Duodenal mucosa (tissue), 2 donors: ENCODE results near the gene VPS18.

Experiments
- H3K27ac ChIP-seq: one replicate; pipeline ENCODE4 v1.7.0; 2013; ENCODE audit warnings: low read depth, low read length
- H3K27me3 ChIP-seq, 2 donors: one replicate each; pipeline ENCODE4 v1.7.0; 2013; ENCODE audit warnings: low read length in 2 of 2, control low read depth in 1 of 2; ENCODE audit not compliant: insufficient read depth in 2 of 2, control insufficient read depth in 1 of 2
- H3K36me3 ChIP-seq, 2 donors: one replicate each; pipeline ENCODE4 v1.7.0; 2013; ENCODE audit warnings: low read length in 2 of 2, control low read depth in 1 of 2; ENCODE audit not compliant: insufficient read depth in 2 of 2, control insufficient read depth in 1 of 2
- H3K4me1 ChIP-seq, 2 donors: one replicate each; pipeline ENCODE4 v1.7.0; 2013; ENCODE audit warnings: low read length in 2 of 2, control low read depth in 1 of 2; ENCODE audit not compliant: insufficient read depth in 2 of 2, control insufficient read depth in 1 of 2
- H3K4me3 ChIP-seq, 2 donors: one replicate each; pipeline ENCODE4 v1.7.0; 2013; ENCODE audit warnings: low read length in 2 of 2, low read depth in 1 of 2
- H3K9ac ChIP-seq, 2 donors: one replicate each; pipeline ENCODE4 v1.7.0; 2013; ENCODE audit warnings: low read length in 2 of 2, low read depth in 1 of 2
- H3K9me3 ChIP-seq, 2 donors: one replicate each; pipeline ENCODE4 v1.7.0; 2013; ENCODE audit warnings: low read length in 2 of 2, control low read depth in 1 of 2; ENCODE audit not compliant: control insufficient read depth in 1 of 2

The VPS18 gene

DNA sequence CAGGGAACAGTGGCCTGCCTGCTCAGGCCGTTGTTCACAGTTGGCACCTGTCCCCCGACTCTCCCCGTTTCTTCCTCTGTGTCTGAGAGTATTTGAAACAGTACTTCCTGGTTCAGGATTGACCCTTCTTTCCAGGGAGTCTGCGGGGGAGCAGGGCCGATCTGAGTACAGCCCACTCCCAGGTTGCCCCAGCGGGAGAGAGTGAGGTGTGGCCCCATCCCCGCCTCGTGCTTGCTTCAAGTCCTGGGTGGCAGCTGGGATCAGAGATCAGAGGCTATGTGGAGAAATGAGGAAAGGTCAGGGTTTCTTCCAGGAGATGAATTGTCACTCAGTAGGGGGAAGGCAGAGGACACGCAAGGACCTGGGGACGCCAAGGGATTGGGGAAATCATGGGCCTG lies 28.4 kb downstream of the VPS18 start:
- H3K9ac ChIP-seq, result peak overlapping the region in 1 of 2 donors; percentile 2
- no peak overlapping the region for H3K27ac ChIP-seq
- peaks cover 38 to 40% of the 10 kb centered on the region in 2 donors for H3K4me1 ChIP-seq
- H3K27me3 ChIP-seq, result peaks cover 12 to 16% of the 10 kb centered on the region in 2 donors
- H3K36me3 ChIP-seq, result no peaks in the 10 kb centered on the region
- H3K4me3 ChIP-seq, result no peak overlapping the region
- no peaks in the 10 kb centered on the region for H3K9me3 ChIP-seq

GRCh38 chr15:40923551-40923950 lies 29.3 kb downstream of the VPS18 start:
- Histone ChIP-seq H3K9ac (no peak overlapping the region), H3K4me1 (peaks cover 42 to 43% of the 10 kb centered on the region in 2 donors), H3K9me3 (no peaks in the 10 kb centered on the region), H3K4me3 (no peak overlapping the region), H3K27me3 (peaks cover 13 to 16% of the 10 kb centered on the region in 2 donors), H3K36me3 (no peaks in the 10 kb centered on the region), H3K27ac (no peak overlapping the region)

GRCh38 chr15:40925495-40925862 lies 31.2 kb downstream of the VPS18 start:
- peak overlapping the region; percentile 54 to 60 for H3K4me3 ChIP-seq
- no peaks in the 10 kb centered on the region for H3K36me3 ChIP-seq
- H3K27me3 ChIP-seq, result peaks cover 17 to 24% of the 10 kb centered on the region in 2 donors
- H3K4me1 ChIP-seq, result peaks cover 54 to 61% of the 10 kb centered on the region in 2 donors
- no peak overlapping the region for H3K9ac ChIP-seq
- no peaks in the 10 kb centered on the region for H3K9me3 ChIP-seq
- H3K27ac ChIP-seq, result no peak overlapping the region

DNA sequence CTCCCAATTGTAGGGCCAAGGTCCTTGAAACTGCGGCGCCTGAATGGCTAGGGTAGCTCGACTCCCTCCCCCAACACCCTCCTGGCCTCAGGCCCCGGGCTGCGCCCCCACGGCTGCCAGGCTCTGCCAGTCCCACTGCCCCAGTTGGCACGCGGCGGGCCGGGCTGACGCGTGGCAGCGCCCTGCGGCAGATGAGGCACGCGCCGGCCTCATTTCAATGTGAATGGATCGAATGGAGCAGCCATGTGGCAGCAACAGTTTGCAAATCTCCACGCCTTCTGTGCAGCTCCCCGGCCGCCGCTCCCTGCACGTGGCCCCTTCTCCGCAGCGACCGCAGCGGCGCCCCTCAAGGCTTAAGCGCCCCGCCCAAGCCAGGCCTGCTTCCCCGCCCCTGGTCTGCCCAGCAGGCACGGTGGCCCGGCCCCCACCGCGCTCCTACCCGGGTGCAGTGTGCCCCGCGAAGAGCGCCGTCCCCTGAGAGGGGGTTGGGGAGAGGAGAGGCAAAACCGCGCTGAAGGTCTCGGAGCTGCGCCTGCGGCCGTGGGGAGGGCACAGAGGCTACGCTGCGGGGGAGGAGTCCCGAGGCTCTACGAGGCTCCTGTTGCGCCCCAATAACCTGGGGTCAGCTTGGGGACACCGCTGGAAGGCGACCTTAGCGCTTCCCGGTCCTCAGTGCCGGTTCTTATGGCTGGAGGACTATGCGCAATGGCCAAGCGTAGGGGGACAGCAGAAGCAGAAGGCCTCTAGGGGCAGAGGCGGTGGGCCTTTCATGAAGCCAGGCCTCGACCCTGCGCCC lies 31.8 kb downstream of the VPS18 start:
- Histone ChIP-seq H3K4me1 (peaks cover 59 to 65% of the 10 kb centered on the region in 2 donors), H3K4me3 (peak overlapping the region; percentile 54 to 60), H3K9ac (peak overlapping the region in 1 of 2 donors; percentile 32)

GRCh38 chr15:40926659-40927494 lies 32.6 kb downstream of the VPS18 start:
- H3K9ac ChIP-seq, result no peak overlapping the region
- no peak overlapping the region for H3K27ac ChIP-seq
- H3K36me3 ChIP-seq, result no peaks in the 10 kb centered on the region
- H3K9me3 ChIP-seq, result no peaks in the 10 kb centered on the region
- H3K4me3 ChIP-seq, result peak overlapping the region; percentile 54 to 60
- H3K4me1 ChIP-seq, result peaks cover 65 to 73% of the 10 kb centered on the region in 2 donors
- peaks cover 17 to 36% of the 10 kb centered on the region in 2 donors for H3K27me3 ChIP-seq

More for the DNA sequence above, 31.8 kb downstream of the VPS18 start:
- no peaks in the 10 kb centered on the region for H3K36me3 ChIP-seq
- no peak overlapping the region for H3K27ac ChIP-seq
- H3K27me3 ChIP-seq, result peaks cover 17 to 30% of the 10 kb centered on the region in 2 donors
- no peaks in the 10 kb centered on the region for H3K9me3 ChIP-seq

- Histone ChIP-seq H3K36me3 (no peaks in the 10 kb centered on the region), H3K9ac (no peak overlapping the region), H3K4me1 (peaks cover 65 to 77% of the 10 kb centered on the region in 2 donors), H3K27me3 (peaks cover 17 to 36% of the 10 kb centered on the region in 2 donors), H3K9me3 (no peaks in the 10 kb centered on the region), H3K27ac (no peak overlapping the region), H3K4me3 (peak overlapping the region; percentile 54 to 60)
These were observed 33.2 kb downstream of the VPS18 start for GRCh38 chr15:40927495-40927872.

DNA sequence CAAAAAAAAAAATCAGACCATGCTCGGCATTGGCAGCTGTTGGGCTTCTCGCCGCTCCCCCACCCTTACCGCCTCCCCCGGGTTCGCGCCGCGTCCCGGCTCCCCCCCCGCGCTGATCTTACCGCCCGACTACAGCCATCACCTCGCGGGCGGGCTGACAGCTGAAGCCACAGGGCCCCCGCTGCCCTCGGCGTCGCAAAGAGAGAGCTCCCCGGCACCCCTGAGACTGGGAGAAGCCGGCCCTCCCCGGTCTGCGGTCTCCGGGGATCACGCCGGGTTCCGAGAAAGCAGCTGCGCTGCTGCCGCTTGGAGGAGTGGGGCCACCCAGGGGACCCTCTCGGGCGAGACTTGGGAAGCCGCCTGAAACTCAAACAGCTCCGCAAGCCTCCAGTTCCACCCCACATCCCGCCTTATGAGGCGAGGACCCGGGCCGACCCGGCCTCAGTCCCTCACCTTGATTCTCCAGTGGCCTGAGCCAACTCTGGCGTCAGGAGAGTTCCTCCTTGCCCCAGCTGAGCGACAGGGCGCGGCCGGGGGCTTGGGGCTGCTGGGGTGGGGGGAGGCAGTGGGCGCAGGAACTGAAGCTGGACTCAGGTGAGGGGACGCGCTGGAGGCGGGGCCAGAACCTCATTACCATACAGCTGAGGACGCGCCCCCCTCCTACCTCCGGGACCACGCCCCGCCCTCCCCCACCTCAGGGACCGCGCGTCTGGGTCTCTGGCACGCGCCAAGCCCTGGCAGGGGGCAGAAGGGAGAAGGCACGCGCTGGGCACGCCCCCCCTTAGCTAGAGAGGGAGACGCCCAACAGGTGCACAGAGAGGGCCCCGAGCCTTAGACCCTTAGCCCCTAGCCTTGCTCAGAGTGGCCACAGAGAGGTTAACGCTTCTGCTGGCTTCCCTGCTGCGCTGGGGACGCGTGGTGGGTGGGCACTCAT lies 33.9 kb downstream of the VPS18 start:
- Histone ChIP-seq H3K4me1 (peaks cover 65 to 77% of the 10 kb centered on the region in 2 donors), H3K27me3 (peaks cover 17 to 36% of the 10 kb centered on the region in 2 donors), H3K9me3 (no peaks in the 10 kb centered on the region), H3K4me3 (peak overlapping the region; percentile 60 to 75), H3K9ac (peak overlapping the region; percentile 12 to 33), H3K27ac (no peak overlapping the region), H3K36me3 (no peaks in the 10 kb centered on the region)

DNA sequence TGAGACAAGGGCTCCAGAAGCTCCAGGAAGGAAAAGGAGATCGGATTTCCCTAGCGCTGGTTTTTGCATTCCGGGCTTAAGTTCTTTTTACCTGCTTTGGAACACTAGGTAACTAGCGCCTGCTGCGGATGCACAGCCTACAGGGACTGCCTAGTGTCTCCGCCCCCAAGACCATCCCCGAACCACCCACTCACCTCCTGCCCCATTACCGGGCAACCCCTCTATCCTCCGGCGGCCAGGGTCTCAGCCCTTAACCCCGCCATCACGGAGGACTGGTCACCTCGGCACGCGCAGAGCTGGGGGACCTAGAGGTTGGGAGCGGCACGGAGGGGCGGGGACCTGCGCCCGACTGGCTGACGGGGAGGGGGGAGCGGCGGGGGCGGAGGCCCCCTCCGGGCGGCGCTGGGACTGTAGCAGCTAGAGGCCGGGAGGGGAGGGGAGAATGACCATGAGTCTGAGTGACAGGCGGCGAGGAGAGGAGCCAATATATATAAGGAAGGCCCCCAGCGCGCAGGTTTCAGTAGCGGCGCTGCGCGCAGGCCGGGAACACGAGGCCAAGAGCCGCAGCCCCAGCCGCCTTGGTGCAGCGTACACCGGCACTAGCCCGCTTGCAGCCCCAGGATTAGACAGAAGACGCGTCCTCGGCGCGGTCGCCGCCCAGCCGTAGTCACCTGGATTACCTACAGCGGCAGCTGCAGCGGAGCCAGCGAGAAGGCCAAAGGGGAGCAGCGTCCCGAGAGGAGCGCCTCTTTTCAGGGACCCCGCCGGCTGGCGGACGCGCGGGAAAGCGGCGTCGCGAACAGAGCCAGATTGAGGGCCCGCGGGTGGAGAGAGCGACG lies 34.8 kb downstream of the VPS18 start, which contains the start of gene DLL4:
Gene DLL4, plus strand, starts transcription at position 520 of the 839 bp plus-strand sequence. CDS start 329 bp downstream, outside the sequence.
- peaks cover 17 to 36% of the 10 kb centered on the region in 2 donors for H3K27me3 ChIP-seq
- H3K9ac ChIP-seq, result peak within 1 kb of the TSS; percentile 33 to 54
- H3K36me3 ChIP-seq, result no peaks in the 10 kb centered on the region
- H3K4me3 ChIP-seq, result peak within 1 kb of the TSS; percentile 60 to 75
- H3K9me3 ChIP-seq, result no peaks in the 10 kb centered on the region
- H3K4me1 ChIP-seq, result peaks cover 69 to 79% of the 10 kb centered on the region in 2 donors
- peak within 1 kb of the TSS; percentile 32 for H3K27ac ChIP-seq
